ENCODE measurements around the gene TMEM109.
A peak's percentile ranks its signal among the peaks of the same experiment; 100 is the strongest.
"Not testable (repeated sequence)": the region's sequence is repeated elsewhere in the genome, so short reads cannot be mapped to it uniquely, and the experiment has no call there.

TMEM109 gene

DNA sequence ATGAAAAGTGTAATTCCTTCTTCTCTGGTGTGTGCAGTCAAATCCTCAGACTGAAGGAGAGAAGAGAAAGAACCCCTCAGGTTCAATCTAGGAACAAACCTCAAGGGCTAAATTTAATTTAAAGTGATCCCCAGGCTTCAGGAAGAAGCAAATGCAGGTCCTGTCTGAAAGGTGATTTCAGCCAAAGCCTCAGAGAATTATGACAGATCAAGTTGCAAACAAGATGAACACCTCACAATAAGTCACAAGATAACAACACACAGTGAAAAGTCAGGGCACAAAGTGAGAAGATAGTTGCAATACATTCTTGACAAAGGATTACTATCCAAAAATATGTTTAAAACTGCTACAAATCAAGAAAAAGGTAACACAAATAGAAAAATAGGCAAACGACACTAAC is 34.9 kb upstream of the TMEM109 start:
- no peak for DNase-seq

DNA sequence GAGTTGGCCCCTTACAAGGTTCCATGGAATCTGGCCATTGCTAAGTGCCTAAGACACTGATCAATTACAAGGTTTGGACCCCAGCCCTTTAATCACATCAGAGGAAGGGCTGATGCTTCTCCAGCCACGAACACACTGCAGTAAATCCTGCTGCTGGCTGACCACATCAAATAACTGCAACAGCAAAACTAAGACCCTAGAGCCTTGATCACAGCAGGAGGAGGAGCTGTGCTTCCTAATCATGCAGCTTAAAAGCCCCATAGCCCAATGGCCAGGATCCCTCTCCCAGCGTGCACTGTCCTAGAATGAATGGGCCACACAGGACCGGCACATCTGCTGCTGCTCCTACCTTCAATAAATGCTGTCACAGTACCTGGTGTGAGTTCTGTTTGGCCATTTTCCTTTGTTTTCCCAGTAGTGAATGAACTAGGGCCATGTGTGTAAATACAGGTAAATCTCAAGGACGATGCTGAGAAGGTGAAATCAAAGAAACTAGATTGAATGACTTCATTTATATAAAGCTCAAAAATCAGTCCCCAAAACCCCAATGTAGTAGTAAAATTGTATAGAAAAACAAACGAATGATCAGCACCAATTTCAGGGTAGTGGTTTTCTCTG is 33.9 kb upstream of the TMEM109 start:
- DNase-seq, result no peak

GRCh38 chr11:60880643-60881282 is 33.2 kb upstream of the TMEM109 start:
- DNase-seq, result no peak

DNA sequence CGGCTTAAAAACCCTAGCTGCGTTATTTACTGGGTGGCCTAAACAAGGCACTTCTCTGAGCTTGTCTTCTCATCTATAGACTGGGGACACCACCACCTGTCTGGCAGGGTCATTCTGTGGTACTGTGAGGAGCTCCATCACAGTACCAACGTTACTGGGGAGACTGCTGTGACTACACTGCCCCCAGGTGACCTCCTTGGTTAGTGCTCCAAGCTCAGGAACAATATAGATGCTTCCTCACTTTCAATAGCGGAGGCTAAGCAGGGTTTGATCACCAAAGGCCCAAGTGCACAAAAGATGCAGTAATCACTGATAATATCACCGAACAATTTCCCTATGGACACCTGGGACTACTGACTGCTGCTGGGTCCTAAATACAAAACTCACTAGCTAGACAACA is 26.4 kb upstream of the TMEM109 start:
- DNase-seq, result no peak

DNA sequence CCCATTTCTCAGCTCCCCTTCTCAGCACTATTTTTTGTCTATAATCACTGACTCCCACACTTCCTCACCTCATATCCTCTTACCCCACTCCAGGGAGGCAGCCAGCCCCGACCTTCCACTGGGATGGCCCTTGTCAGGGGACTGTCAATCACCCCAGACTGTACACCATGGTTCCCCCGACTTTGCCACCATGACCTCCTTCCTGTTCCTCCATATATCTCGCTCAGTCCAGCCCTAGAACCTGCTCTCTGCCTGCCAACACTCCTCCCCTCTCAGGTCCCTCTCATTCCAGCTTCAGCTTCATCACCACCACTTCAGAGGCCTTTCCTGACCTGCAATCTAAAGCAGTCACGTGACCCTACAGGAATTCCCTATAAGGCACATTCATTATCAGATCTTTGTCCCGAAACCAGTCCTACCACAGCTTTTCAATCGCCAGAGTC is 24.1 kb upstream of the TMEM109 start:
- DNase-seq, result no peak

DNA sequence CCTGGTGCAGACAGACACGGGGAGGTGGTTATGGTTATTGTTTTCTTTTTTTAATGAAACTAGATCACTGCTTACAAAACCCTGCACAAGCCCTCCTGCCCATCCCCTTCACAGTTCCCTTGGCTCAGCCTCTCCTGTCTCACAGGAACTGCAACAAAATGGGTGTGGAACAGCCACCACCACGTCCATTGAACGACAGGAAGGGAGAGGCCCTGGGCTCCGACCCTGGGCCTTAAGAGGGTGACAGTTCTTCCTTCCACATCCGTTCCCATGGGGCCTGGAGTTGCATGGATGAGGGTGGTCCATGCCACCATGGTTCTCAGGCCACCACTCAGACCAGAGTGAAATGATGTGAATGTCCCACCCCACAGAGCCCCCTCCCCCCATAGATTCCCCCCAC is 23.3 kb upstream of the TMEM109 start:
- DNase-seq, result no peak

DNA sequence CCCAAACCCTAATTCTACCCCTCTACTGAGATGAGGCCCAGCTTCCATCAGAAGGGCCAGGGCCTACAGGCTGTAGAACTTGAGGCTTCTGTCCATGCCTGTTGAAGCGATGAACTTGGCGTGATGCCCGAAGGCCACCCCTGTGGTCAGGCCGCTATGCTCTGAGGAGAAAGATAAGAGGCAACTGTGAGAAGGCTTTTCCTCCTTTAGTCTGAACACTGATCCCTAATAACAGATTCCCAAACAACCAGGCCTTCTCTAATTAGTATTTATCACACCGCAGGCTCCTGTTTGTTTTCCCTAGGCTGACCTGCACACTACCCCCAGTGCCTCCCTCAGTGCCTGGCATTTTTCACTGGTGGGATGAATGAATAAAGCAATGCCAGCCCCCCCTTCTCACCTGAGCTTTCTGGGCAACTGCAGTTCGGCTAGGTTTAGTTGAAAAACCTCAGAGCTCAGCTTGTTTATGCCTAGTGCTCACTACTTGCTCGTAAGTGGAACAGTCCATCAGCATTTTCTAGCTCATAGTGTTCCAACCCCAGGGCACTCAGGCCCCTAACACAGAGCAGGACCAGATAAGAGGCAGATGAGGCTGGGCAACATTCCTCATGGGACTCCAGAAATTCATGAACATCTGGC is 22.7 kb upstream of the TMEM109 start:
- DNase-seq, result no peak

DNA sequence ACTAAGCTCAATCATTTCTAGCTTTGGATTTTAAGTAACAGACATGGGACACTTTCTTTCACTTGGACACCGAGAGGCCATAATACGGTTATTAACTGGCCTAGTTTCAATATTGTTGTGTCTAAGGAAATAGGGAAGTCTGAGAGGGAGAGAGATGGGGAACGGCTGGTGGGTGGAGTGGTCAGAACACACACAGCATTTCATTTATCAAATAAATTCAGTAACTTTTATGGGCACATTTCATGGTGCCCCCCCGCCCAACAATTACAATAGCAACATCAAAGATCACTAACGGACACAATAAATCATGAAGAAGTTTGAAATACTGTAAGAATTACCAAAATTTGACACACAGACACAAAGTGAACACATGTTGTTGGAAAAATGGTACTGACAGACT is 18.3 kb upstream of the TMEM109 start:
- DNase-seq, result no peak

DNA sequence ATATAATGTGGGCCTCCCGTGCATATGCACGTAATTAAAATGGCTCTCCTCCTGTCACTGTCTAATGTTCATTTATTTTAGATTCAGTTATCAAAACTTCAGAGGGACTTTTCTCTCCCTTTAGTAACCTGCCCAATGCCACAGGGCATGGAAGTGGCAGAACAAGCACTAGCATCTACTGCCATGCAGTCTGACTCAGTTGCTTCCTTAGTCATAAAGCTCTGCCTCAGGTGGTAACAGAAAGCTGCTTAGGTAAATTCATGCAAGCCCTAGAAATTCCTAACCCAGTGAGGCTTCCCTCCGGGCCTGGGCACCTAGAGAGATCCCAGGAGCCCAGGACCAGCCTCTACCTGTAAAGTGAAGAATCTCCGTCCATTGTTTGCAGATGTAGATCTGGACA is 16.5 kb upstream of the TMEM109 start:
- no peak for DNase-seq

DNA sequence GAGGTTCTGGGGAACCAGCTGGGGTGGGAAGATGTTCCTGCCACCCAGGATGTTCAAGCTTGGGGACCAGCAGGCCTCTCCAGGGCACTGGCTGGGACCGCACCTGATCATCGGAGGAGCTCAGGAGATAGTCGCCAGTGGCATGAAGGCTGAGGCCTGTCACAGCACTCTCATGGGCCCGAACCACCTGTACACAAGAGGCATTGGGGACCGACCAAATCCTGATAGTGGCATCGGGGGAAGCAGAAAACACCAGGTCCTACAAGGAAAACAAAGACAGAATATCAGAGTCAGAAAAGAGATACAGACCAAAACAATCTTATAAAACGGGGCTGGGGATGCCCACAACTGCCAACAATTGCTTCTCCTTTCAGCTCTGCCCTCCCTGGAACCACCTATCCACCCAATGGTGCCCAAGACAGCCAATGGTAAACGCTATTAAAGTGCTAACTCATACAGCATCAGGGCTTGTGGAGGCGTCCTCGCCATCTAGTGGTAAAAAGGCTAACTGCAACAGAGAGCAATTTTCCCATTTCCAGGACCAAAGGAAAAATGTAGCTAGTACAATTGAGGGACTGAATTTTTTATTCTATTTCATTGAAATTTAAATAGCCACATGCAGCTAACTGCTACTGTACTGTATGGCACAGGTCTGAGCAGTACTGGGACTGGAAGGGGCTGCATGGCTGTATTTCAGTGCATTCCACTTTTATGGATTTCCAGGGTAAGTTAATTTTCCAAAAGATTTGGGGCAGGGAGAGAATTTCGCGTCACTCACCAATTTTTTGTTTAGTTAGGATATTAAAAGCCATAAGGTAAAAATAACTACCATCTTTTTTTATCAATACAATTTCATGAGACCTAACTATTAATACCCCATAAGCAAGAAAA is 14.7 kb upstream of the TMEM109 start:
- DNase-seq, result no peak

DNA sequence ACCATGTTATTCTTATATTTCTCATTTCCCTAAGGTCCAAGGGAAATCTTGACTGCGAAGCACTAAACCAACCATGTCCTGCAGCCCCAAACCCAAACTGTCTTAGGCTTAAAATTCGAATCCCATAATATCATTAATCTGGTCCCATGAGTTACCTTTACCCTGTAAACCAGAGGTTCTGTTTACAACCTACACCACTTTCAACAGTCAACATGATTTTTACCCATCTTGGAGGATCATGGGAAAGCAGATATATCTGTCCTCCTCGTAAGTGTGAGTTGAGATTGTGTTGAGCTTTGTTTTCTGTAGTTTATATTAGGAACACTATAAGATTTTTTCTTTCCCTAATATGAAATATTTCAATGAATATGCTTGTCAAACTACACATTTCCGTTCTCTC is 14.0 kb upstream of the TMEM109 start:
- DNase-seq, result no peak

- DNase-seq, result no peak
Observed at GRCh38 chr11:60900673-60901404, 13.1 kb upstream of the TMEM109 start.

- no peak for DNase-seq
Observed at GRCh38 chr11:60902625-60903024, 11.3 kb upstream of the TMEM109 start.

DNA sequence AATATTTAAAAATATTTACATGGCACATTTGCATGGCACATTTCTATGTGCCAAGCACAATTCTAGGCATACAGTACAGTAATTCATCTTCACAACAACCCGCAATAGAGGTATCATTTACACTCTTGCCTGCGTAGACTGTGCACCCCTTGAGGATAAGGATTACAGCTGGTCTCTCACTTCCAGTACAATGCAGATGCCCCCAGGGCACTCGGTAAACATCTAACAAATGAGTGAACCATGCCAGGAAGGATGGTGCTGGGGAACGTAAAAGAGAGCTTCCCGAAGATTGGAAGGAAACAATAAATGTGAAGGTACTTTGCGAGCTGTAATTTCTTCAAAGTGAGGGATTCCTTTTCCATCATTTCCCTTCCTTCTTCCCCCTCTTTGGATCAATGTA is 8.9 kb upstream of the TMEM109 start:
- DNase-seq, result no peak

- DNase-seq, result no peak
Observed at GRCh38 chr11:60905551-60906113, 8.3 kb upstream of the TMEM109 start.

DNA sequence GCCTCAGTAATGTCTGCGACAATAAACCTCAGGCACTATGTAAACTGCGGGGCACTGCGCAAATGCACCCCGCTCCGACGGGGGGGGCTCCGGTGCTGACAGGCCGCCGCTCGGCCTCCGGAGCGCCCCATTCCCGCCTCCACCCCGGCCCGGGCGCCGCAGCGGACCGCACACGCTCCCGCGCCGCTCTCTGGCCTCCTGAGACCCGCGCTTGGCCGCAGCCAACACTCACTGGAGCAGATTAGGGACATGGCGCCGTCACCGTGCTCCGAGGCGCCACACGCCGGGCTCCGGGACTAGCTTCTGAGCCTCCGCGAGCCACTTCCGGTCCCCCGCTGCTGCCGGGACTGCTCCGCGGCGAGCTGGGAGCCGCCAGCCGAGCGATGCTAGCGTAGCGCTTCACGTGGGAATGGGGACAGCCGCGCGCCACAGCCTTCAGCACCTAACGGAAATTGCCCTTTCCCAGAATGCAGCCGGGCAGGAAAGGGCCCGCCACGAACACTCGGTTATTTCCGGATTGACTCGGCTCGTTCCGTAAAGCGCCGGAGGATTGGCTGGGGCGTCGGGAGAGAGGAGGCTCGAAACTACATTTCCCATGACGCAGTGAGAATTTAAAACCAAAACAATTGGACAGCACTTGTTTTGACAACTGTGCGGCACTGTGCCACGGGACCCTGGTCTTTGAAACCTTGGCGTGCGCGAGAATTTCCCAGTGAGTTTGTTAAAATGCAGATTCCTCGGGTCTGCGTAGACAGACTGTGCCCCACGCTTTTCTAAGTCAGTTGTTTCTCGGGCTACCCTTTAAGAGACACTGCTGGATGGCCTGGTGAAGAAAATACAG is 7.6 kb upstream of the TMEM109 start, which contains the start of gene PRPF19:
PRPF19 (minus strand) TSS at position 454 of the 841 bp plus-strand sequence; CDS start at position 251, 203 bp downstream.
- DNase-seq, result peak; percentile 95

DNA sequence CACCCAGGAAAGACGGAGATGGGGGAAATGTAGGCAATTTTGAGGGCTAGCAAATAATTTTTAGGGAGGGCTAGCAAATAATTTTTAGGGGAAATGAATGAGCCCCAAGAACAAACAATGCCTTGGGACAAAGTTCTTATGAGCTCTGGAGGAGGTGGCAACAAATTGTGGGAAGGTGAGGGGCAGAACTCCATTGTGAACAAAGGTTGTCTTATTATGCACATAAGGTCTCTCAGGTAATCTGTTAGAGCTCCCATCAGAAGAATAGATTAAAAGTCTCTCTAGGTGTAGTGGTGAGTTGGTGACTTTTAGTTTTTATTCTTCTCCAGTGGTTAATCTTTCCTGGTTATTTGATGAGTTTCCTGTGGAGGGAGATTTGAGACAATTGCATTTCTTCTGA is 5.2 kb upstream of the TMEM109 start:
- DNase-seq, result no peak

DNA sequence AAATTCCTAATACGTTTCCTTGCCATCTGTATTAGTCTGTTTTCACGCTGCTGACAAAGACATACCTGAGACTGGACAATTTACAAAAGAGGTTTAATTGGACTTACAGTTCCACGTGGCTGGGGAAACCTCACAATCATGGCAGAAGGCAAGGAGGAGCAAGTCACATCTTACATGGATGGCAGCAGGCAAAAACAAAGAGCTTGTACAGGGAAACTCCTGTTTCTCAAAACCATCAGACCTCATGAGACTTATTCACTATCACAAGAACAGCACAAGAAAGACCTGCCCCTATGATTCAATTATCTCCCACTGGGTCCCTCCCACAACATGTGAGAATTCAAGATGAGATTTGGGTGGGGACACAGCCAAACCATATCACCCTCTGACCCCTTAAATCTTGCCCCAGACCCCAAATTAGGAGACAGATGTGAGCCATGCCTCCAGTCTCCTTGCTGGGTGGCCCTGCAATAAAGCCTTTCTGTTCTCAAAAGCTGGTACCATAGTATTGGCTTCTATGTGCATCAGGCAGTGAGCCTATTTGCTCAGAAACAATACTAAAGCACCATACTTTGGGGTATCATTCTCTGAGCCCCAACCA is 4.2 kb upstream of the TMEM109 start:
- not testable (repeated sequence) for DNase-seq

DNA sequence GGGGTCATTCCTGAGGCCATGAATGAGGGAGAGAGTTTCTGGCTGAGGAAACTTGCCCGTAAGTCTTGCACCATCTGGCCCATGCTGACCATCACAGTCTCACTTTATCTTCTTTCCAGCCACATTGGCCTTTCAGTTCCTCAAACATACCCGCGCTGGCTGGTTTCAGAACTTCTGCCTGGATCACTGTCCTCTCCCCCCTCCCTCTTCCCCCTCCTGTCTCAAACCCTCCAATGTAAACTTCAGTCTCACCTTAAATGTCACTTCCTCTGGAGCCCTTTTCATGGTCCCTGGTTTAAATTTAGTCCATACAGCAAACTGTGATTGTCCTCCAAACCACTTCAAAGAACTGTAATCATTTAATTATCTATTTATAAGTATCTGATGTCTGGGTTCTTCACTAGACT is 3.7 kb upstream of the TMEM109 start:
- no peak for DNase-seq

GRCh38 chr11:60910711-60911380 is 3.1 kb upstream of the TMEM109 start:
- DNase-seq, result no peak

All from activated CD4-positive, alpha-beta T cell treated with anti-CD3 and anti-CD28 coated beads for 1 hour (primary cell).